ENCODE measurements around the gene PCGF5.

DNA sequence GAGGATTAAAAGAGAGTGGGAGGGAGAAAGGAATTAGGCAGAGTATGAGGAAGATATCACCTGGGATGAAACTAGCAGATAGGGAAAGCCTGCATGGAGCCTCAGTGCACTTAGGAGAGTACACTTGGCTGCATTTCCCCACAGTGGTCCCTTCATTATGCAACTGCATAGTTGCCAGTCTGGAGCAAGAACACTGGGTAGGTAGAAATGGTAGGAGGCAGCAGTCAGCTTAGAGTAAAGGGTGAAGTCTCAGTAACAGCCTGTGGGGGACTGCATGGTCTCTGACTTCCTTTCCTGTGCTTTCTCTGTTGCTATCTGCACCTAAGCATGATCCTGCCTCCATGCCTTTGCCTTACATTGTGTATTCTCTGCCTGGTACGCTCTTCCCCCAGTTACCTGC lies 14.0 kb upstream of the PCGF5 start:
- TF ChIP-seq, protein P1, sequence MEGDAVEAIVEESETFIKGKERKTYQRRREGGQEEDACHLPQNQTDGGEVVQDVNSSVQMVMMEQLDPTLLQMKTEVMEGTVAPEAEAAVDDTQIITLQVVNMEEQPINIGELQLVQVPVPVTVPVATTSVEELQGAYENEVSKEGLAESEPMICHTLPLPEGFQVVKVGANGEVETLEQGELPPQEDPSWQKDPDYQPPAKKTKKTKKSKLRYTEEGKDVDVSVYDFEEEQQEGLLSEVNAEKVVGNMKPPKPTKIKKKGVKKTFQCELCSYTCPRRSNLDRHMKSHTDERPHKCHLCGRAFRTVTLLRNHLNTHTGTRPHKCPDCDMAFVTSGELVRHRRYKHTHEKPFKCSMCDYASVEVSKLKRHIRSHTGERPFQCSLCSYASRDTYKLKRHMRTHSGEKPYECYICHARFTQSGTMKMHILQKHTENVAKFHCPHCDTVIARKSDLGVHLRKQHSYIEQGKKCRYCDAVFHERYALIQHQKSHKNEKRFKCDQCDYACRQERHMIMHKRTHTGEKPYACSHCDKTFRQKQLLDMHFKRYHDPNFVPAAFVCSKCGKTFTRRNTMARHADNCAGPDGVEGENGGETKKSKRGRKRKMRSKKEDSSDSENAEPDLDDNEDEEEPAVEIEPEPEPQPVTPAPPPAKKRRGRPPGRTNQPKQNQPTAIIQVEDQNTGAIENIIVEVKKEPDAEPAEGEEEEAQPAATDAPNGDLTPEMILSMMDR (IDR thresholded peaks at IDR 0.05) = no peak
- TF ChIP-seq POLR2A (IDR thresholded peaks at IDR 0.05) (no peak), POLR2AphosphoS5 (IDR thresholded peaks at IDR 0.05) (no peak), EP300 (IDR thresholded peaks at IDR 0.05) (no peak)
